Gastroesophageal sphincter (tissue), 3 donors: ENCODE data around the gene ARFGEF3.

Experiments
- POLR2A ChIP-seq, 2 donors: fragments of 450-650 bp; IDR thresholded peaks; one replicate each; pipeline ENCODE4 v1.6.1; 2017; ENCODE audit warnings: antibody characterized with exemption in 2 of 2, mild to moderate bottlenecking in 2 of 2, moderate library complexity in 1 of 2
- TF ChIP-seq, protein P1 (sequence below), 4 experiments: fragments of 200-600 bp in 2 of 4; fragments of 450-650 bp in 2 of 4; sonication (generic) in 1 of 4; IDR thresholded peaks; one replicate each; pipeline ENCODE4 v1.5.1; 2017 to 2019; ENCODE audit warnings: antibody characterized with exemption in 4 of 4, mild to moderate bottlenecking in 2 of 4, moderate library complexity in 2 of 4

DNA sequence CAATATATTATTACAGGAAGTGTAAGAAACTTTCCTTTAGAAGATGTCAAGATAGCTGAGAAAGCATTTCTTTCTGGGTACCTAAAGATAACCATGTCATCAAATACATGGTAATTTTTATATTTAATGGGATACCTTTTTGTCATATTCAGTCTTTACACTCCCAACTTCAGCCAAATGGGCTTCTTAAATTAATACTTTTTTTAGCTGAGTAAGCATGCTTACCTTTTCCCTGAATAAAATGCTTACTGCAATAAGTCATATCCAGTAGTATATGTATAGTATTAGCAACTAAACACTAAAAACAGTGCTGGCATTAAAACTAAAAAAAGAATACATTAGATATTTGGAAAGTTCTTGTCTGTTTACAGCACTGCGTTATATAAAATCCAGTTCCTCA lies 74.0 kb downstream of the ARFGEF3 start:
- TF ChIP-seq, protein P1, sequence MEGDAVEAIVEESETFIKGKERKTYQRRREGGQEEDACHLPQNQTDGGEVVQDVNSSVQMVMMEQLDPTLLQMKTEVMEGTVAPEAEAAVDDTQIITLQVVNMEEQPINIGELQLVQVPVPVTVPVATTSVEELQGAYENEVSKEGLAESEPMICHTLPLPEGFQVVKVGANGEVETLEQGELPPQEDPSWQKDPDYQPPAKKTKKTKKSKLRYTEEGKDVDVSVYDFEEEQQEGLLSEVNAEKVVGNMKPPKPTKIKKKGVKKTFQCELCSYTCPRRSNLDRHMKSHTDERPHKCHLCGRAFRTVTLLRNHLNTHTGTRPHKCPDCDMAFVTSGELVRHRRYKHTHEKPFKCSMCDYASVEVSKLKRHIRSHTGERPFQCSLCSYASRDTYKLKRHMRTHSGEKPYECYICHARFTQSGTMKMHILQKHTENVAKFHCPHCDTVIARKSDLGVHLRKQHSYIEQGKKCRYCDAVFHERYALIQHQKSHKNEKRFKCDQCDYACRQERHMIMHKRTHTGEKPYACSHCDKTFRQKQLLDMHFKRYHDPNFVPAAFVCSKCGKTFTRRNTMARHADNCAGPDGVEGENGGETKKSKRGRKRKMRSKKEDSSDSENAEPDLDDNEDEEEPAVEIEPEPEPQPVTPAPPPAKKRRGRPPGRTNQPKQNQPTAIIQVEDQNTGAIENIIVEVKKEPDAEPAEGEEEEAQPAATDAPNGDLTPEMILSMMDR (IDR thresholded peaks at IDR 0.05) = no peak
- no peak for TF ChIP-seq POLR2A (IDR thresholded peaks at IDR 0.05)
